HepG2 (cell line): ENCODE data around the gene KMT2D.

ENCODE experiments used
- ATF1 ChIP-seq: IDR thresholded peaks from 2 replicates; pipeline ENCODE4 v1.6.1; 2016; ENCODE audit warnings: mild to moderate bottlenecking, control low read depth
- CTCF ChIP-seq: sonication (generic); formaldehyde crosslinking; IDR thresholded peaks from 2 replicates; pipeline ENCODE4 v1.5.0; 2020; ENCODE audit warnings: mild to moderate bottlenecking, missing genetic modification reagents, moderate library complexity
- SRY ChIP-seq: sonication (generic); formaldehyde crosslinking; IDR thresholded peaks from 2 replicates; pipeline ENCODE4 v1.8.0; 2022; ENCODE audit warnings: mild to moderate bottlenecking, missing genetic modification reagents
- ZNF225 ChIP-seq: sonication (generic); formaldehyde crosslinking; IDR thresholded peaks from 2 replicates; pipeline ENCODE4 v1.4.0; 2020; ENCODE audit warnings: mild to moderate bottlenecking, missing genetic modification reagents
- ZNF337 ChIP-seq: sonication (generic); formaldehyde crosslinking; IDR thresholded peaks from 2 replicates; pipeline ENCODE4 v1.5.1; 2020; ENCODE audit warnings: missing genetic modification reagents, low read depth, mild to moderate bottlenecking, borderline replicate concordance
- TF ChIP-seq, protein P1 (sequence below): IDR thresholded peaks from 2 replicates; pipeline ENCODE4 v1.6.1; 2016; ENCODE audit warnings: control low read depth

DNA sequence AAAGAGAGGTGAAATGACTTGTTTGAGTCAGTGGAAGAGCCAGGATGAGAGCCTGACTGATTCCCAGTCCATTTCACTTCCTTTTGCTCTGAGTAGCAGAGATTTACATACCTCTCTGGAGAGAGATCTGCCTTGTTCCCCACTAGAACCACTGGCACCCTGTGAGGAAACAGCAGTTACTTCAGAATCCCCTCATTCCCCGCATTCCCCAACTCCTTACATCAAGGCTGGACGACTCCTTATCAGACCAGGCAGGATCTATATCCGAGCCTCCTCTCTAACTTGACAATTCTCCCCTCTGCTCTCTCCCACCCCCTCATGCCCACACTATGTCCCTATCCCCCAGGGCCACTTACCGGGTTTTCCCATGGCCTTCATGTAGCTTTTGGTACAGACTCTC is 5.5 kb upstream of the KMT2D start:
- TF ChIP-seq CTCF (CRISPR knock-in tag) = no peak
- no peak for TF ChIP-seq SRY (CRISPR knock-in tag)
- TF ChIP-seq ATF1 (CRISPR knock-in tag) = no peak
- TF ChIP-seq ZNF337 (CRISPR knock-in tag) = no peak
- TF ChIP-seq, protein P1, sequence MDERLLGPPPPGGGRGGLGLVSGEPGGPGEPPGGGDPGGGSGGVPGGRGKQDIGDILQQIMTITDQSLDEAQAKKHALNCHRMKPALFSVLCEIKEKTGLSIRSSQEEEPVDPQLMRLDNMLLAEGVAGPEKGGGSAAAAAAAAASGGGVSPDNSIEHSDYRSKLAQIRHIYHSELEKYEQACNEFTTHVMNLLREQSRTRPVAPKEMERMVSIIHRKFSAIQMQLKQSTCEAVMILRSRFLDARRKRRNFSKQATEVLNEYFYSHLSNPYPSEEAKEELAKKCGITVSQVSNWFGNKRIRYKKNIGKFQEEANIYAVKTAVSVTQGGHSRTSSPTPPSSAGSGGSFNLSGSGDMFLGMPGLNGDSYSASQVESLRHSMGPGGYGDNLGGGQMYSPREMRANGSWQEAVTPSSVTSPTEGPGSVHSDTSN (CRISPR knock-in tag) = no peak
- TF ChIP-seq ZNF225 (CRISPR knock-in tag) = no peak
